ENCODE data around the gene NAPA. TPM values are rescaled to one million over a fixed set of nuclear protein-coding genes. Genes with fewer than 3 reads are reported as not detected.

Gene NAPA
- total and polyA plus RNA-seq, 4 donors: 60.6 to 203 (median 131) TPM

DNA sequence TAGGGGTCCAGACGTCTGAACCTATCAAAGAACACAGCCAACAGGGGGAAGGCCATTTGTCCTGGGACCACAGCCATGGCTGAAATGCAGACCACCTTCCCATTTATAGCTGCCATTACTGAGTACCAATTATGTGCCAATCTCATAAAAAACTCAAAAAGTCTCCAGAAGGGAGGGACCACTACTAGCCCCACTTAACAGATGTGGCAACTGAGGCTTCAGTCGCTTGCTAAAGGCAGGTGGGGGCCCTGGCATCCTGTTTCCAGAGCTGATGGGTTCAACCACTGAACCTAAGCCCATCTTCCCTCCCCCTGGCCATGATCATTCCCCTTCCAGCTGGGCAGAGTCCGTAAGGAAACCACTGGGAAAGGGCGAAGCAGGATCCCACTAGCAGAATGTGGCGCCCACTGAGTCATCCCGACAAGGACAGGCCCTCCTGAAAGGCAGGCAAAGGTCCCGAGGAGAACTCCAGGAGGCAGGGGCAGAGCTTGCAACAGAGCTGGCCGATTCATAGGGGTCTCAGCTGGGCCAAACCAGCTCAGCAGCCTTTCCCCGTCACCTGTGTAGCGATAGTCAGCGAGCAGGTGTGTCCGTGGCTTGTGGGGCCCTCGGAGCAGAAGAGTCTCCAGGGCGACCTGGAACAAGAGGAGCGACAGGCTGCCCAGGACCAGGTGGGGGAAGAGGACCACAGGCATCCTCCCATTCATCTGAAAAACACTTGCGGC is 14.3 kb upstream of the NAPA start:
- 80% methylated on average over 16 of the region's 16 CpGs for WGBS (ENCODE audit: insufficient coverage)
- Histone ChIP-seq H3K27me3 (ENCODE audit: control insufficient read depth, insufficient read depth, low read length) (peaks cover 2% of the 10 kb centered on the region), H3K27ac (ENCODE audit: low read depth, low read length) (no peak overlapping the region), H3K9me3 (ENCODE audit: control insufficient read depth, insufficient read depth, low read length) (no peaks in the 10 kb centered on the region), H3K36me3 (ENCODE audit: control insufficient read depth, insufficient read depth, low read length) (no peaks in the 10 kb centered on the region), H3K4me1 (ENCODE audit: control insufficient read depth, insufficient read depth, low read length) (no peaks in the 10 kb centered on the region), H3K4me3 (ENCODE audit: low read depth, low read length) (no peak overlapping the region)
- no peak for DNase-seq (ENCODE audit: low read depth in 4 of 6, low spot score in 6 of 6)

- Histone ChIP-seq H3K27ac (ENCODE audit: low read depth, low read length) (no peak overlapping the region), H3K27me3 (ENCODE audit: control insufficient read depth, insufficient read depth, low read length) (peaks cover 2% of the 10 kb centered on the region), H3K4me3 (ENCODE audit: low read depth, low read length) (no peak overlapping the region), H3K9me3 (ENCODE audit: control insufficient read depth, insufficient read depth, low read length) (no peaks in the 10 kb centered on the region), H3K4me1 (ENCODE audit: control insufficient read depth, insufficient read depth, low read length) (no peaks in the 10 kb centered on the region), H3K36me3 (ENCODE audit: control insufficient read depth, insufficient read depth, low read length) (no peaks in the 10 kb centered on the region)
- WGBS (ENCODE audit: insufficient coverage): 83% methylated on average over 1 of the region's 3 CpGs
- no peak for DNase-seq (ENCODE audit: low read depth in 4 of 6, low spot score in 6 of 6)
Measured at GRCh38 chr19:47526798-47527197, 11.9 kb upstream of the NAPA start.

GRCh38 chr19:47523473-47523872 is 8.6 kb upstream of the NAPA start:
- H3K4me1 ChIP-seq (ENCODE audit: control insufficient read depth, insufficient read depth, low read length): no peaks in the 10 kb centered on the region
- H3K27ac ChIP-seq (ENCODE audit: low read depth, low read length): no peak overlapping the region
- no peak overlapping the region for H3K4me3 ChIP-seq (ENCODE audit: low read depth, low read length)
- no peak for DNase-seq (ENCODE audit: low read depth in 4 of 6, low spot score in 6 of 6)
- no peaks in the 10 kb centered on the region for H3K9me3 ChIP-seq (ENCODE audit: control insufficient read depth, insufficient read depth, low read length)
- 54% methylated on average over 4 of the region's 7 CpGs for WGBS (ENCODE audit: insufficient coverage)
- no peaks in the 10 kb centered on the region for H3K36me3 ChIP-seq (ENCODE audit: control insufficient read depth, insufficient read depth, low read length)
- H3K27me3 ChIP-seq (ENCODE audit: control insufficient read depth, insufficient read depth, low read length): peaks cover 2% of the 10 kb centered on the region

DNA sequence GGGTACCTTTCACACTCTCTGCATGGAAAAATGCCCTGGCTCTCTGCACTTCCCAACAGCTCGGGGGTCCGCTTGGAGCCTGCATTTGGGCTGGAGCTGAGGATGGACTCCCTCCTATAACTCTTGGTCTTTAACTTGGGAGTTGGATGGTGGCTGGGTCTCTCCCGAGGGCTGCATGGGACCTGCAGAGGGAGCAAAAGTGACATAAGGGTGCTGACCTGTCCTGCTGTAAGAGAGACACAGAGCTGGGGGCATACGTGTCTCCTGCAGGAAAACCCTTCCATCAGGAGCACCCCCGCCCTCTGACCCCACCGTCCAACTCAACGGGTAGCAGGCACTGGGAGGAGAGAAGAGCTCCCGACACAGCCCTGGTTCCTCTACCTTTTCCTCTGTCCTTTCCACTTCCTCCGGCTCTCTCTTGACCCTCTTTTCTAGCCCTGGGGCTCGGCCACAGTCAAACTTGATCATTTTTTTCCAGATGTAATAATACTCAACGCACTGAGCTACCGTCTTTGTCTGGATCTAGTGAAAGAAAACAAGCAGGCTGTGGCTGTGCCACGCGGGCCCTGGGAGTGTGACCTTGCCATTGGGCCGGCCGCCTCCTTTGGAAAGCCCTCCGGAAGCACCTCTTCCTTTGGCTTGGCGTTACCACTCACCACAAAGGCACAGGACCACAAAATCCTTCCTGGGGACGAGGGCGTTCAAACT is 6.8 kb upstream of the NAPA start:
- no peaks in the 10 kb centered on the region for H3K36me3 ChIP-seq (ENCODE audit: control insufficient read depth, insufficient read depth, low read length)
- H3K9me3 ChIP-seq (ENCODE audit: control insufficient read depth, insufficient read depth, low read length): no peaks in the 10 kb centered on the region
- H3K4me1 ChIP-seq (ENCODE audit: control insufficient read depth, insufficient read depth, low read length): no peaks in the 10 kb centered on the region
- H3K27ac ChIP-seq (ENCODE audit: low read depth, low read length): no peak overlapping the region
- no peak overlapping the region for H3K4me3 ChIP-seq (ENCODE audit: low read depth, low read length)
- DNase-seq (ENCODE audit: low read depth in 4 of 6, low spot score in 6 of 6): no peak
- 75% methylated on average over 17 of the region's 20 CpGs for WGBS (ENCODE audit: insufficient coverage)
- no peaks in the 10 kb centered on the region for H3K27me3 ChIP-seq (ENCODE audit: control insufficient read depth, insufficient read depth, low read length)

GRCh38 chr19:47520839-47521238 is 6.0 kb upstream of the NAPA start:
- Histone ChIP-seq H3K27me3 (ENCODE audit: control insufficient read depth, insufficient read depth, low read length) (no peaks in the 10 kb centered on the region), H3K27ac (ENCODE audit: low read depth, low read length) (no peak overlapping the region), H3K9me3 (ENCODE audit: control insufficient read depth, insufficient read depth, low read length) (no peaks in the 10 kb centered on the region), H3K4me1 (ENCODE audit: control insufficient read depth, insufficient read depth, low read length) (peaks cover 3% of the 10 kb centered on the region), H3K4me3 (ENCODE audit: low read depth, low read length) (no peak overlapping the region), H3K36me3 (ENCODE audit: control insufficient read depth, insufficient read depth, low read length) (no peaks in the 10 kb centered on the region)
- 72% methylated on average over 6 of the region's 6 CpGs for whole genome bisulfite sequencing (ENCODE audit: insufficient coverage)
- no peak for DNase-seq (ENCODE audit: low read depth in 4 of 6, low spot score in 6 of 6)

DNA sequence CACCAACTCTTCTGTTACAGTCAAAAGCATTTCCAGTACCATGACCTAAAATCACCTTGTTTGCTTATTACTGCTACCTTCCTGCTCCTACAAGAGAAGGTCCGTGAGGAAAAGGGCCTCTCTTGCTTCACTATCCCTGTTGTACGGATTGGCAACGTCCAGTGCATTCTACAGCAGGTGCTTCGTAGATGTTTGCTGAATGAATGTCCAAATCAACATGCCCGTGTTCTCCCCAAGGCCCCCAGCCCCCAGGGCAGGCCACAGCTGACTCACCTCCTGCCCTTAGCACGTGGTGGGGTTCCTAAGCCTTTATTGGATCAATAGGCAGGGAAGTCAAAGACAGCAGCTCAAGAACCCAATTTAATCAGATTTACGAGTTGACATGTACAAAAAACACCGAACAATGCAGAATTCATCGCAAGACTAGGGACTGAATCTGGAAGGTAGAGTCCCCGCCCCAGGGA is 5.5 kb upstream of the NAPA start:
- no peak for DNase-seq (ENCODE audit: low read depth in 4 of 6, low spot score in 6 of 6)
- Histone ChIP-seq H3K9me3 (ENCODE audit: control insufficient read depth, insufficient read depth, low read length) (no peaks in the 10 kb centered on the region), H3K4me1 (ENCODE audit: control insufficient read depth, insufficient read depth, low read length) (peaks cover 7% of the 10 kb centered on the region), H3K36me3 (ENCODE audit: control insufficient read depth, insufficient read depth, low read length) (no peaks in the 10 kb centered on the region), H3K4me3 (ENCODE audit: low read depth, low read length) (no peak overlapping the region), H3K27me3 (ENCODE audit: control insufficient read depth, insufficient read depth, low read length) (no peaks in the 10 kb centered on the region), H3K27ac (ENCODE audit: low read depth, low read length) (no peak overlapping the region)
- WGBS (ENCODE audit: insufficient coverage): 55% methylated on average over 9 of the region's 10 CpGs

- no peak overlapping the region for H3K27ac ChIP-seq (ENCODE audit: low read depth, low read length)
- WGBS (ENCODE audit: insufficient coverage): 88% methylated on average over 3 of the region's 9 CpGs
- no peaks in the 10 kb centered on the region for H3K9me3 ChIP-seq (ENCODE audit: control insufficient read depth, insufficient read depth, low read length)
- no peaks in the 10 kb centered on the region for H3K36me3 ChIP-seq (ENCODE audit: control insufficient read depth, insufficient read depth, low read length)
- DNase-seq (ENCODE audit: low read depth in 4 of 6, low spot score in 6 of 6): no peak
- H3K27me3 ChIP-seq (ENCODE audit: control insufficient read depth, insufficient read depth, low read length): no peaks in the 10 kb centered on the region
- H3K4me3 ChIP-seq (ENCODE audit: low read depth, low read length): no peak overlapping the region
- H3K4me1 ChIP-seq (ENCODE audit: control insufficient read depth, insufficient read depth, low read length): peaks cover 17% of the 10 kb centered on the region
Measured at GRCh38 chr19:47518854-47519253, 4.0 kb upstream of the NAPA start.

- H3K9me3 ChIP-seq (ENCODE audit: control insufficient read depth, insufficient read depth, low read length): no peaks in the 10 kb centered on the region
- H3K27me3 ChIP-seq (ENCODE audit: control insufficient read depth, insufficient read depth, low read length): no peaks in the 10 kb centered on the region
- no peak overlapping the region for H3K4me3 ChIP-seq (ENCODE audit: low read depth, low read length)
- peaks cover under 1% of the 10 kb centered on the region for H3K36me3 ChIP-seq (ENCODE audit: control insufficient read depth, insufficient read depth, low read length)
- 61% methylated on average over 4 of the region's 4 CpGs for WGBS (ENCODE audit: insufficient coverage)
- DNase-seq (ENCODE audit: low read depth in 4 of 6, low spot score in 6 of 6): no peak
- H3K27ac ChIP-seq (ENCODE audit: low read depth, low read length): no peak overlapping the region
- H3K4me1 ChIP-seq (ENCODE audit: control insufficient read depth, insufficient read depth, low read length): peaks cover 24% of the 10 kb centered on the region
Measured at GRCh38 chr19:47518139-47518538, 3.3 kb upstream of the NAPA start.

DNA sequence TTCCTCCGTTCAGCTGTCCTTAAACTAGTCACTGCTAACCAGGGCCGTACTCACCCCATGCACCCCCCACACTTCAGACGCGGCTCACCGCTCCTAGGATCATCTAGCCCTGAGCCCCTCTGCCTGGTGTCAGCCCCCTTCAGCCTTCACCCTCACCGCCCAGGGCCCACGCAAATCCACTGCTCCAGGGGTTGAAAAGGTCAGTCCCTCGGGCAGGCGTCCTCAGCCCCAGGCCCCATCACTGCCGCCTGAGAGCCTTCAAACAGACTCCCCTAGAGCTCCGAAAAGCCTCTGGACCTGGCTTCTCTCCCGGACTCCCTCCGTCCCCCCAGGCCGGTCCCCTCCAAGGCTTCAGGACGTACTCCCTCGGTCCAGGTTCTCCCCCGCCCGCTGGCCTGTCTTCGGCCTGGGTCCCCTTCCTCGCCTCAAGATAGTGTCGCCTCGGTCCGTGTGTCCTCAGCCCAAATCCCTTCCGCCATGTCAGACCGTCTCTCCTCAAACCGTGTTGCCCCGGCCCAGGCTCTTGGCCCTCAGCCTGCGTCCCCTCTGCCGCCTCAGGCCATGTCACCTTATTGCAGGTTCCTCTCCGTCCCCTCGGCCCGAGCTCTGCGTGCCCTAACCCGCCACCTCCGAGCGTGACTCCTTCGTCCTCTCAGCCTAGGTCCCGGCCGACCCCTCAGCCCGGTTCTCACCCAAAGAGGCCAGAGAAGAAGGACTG is 553 bp downstream of the NAPA start:
- Histone ChIP-seq H3K27me3 (ENCODE audit: control insufficient read depth, insufficient read depth, low read length) (no peaks in the 10 kb centered on the region), H3K4me3 (ENCODE audit: low read depth, low read length) (peak overlapping the region; percentile 100), H3K4me1 (ENCODE audit: control insufficient read depth, insufficient read depth, low read length) (peaks cover 61% of the 10 kb centered on the region), H3K9me3 (ENCODE audit: control insufficient read depth, insufficient read depth, low read length) (no peaks in the 10 kb centered on the region), H3K27ac (ENCODE audit: low read depth, low read length) (peak overlapping the region; percentile 95), H3K36me3 (ENCODE audit: control insufficient read depth, insufficient read depth, low read length) (peaks cover 21% of the 10 kb centered on the region)
- 7% methylated on average over 40 of the region's 40 CpGs for WGBS (ENCODE audit: insufficient coverage)
- no peak for DNase-seq (ENCODE audit: low read depth in 4 of 6, low spot score in 6 of 6)

Measured in spinal cord (tissue), 10 donors.